ENCODE data around the gene MPP2.
"Not testable (repeated sequence)": the region's sequence is repeated elsewhere in the genome, so short reads cannot be mapped to it uniquely, and the experiment has no call there.

MPP2 gene, protein sequence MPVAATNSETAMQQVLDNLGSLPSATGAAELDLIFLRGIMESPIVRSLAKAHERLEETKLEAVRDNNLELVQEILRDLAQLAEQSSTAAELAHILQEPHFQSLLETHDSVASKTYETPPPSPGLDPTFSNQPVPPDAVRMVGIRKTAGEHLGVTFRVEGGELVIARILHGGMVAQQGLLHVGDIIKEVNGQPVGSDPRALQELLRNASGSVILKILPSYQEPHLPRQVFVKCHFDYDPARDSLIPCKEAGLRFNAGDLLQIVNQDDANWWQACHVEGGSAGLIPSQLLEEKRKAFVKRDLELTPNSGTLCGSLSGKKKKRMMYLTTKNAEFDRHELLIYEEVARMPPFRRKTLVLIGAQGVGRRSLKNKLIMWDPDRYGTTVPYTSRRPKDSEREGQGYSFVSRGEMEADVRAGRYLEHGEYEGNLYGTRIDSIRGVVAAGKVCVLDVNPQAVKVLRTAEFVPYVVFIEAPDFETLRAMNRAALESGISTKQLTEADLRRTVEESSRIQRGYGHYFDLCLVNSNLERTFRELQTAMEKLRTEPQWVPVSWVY

DNA sequence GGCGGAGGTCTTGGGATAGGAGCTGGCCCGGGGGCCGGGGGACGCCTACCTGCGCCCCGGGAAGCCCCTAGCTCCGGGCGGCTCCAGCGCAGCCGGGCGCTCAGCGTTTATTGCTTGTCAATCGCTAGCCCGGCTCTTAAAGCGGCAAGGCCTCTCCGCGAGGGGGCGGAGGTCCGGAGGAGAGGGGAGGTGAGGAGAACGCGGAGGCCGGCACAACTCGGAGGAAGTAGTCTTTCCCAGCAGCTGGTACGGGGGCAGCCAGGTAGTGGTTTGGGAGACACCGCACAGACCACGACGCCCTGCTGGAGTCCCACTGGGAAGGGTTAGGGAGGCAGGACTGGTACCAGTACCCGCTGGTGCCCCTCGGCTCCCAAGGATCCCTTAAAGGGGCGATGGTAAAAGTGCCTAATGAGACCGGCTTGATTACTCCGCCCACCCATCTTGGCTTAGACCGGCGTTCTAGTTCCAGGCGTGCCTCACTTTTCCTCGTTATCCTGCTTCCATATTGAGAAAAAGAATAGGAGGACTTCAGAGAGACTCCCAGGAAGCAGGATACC, at the start of gene MPP2:
Gene MPP2, minus strand, starts transcription at position 112 of the 557 bp plus-strand sequence. CDS start 3,076 bp downstream, outside the sequence.
- no peak for DNase-seq (ENCODE audit: low read depth in 2 of 2, low spot score in 1 of 2)

DNA sequence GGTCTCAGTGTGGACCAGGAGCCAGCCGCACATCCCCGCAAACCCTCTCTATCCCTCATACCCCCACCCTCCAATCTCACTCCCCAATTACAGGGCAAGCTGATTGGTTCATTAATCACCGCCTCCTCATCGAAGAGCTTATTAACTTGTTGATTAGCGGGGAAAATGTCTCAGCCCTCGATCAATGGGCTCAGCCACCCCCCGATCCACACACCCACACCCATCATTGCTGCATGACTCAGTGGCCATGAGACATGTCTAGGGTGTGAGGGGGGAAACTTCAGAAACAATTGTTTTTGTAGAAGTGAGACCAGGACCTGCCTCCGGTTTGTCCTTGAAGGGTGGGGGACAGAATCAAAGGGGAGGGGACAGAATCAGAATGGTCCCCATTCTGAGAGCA, 48.9 kb upstream of the MPP2 start:
- DNase-seq (ENCODE audit: low read depth in 2 of 2, low spot score in 1 of 2), result no peak

DNA sequence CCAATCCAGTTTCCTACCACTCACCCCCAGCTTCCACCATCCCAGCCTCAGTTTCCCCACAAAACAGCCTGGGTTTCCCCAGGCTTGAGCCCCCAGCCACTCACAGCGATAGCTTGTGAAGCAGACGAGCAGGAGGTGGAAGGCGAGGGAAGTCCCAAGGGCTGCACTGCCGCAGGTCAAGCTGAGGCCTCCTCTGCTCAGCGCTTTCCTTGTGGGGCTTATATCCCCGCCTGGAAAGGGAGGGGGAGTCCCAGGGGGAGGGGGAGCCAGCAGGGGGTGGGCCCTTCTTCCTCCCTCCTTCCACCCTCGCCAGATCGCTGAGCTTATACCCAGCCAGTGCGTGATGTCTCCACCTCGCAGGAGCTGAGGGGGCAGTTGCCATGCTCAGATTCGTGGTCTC, 46.4 kb upstream of the MPP2 start, which contains the start of gene PYY:
Gene PYY, minus strand, starts transcription at position 195 of the 400 bp plus-strand sequence. CDS start 457 bp downstream, outside the sequence.
- no peak for DNase-seq (ENCODE audit: low read depth in 2 of 2, low spot score in 1 of 2)

DNA sequence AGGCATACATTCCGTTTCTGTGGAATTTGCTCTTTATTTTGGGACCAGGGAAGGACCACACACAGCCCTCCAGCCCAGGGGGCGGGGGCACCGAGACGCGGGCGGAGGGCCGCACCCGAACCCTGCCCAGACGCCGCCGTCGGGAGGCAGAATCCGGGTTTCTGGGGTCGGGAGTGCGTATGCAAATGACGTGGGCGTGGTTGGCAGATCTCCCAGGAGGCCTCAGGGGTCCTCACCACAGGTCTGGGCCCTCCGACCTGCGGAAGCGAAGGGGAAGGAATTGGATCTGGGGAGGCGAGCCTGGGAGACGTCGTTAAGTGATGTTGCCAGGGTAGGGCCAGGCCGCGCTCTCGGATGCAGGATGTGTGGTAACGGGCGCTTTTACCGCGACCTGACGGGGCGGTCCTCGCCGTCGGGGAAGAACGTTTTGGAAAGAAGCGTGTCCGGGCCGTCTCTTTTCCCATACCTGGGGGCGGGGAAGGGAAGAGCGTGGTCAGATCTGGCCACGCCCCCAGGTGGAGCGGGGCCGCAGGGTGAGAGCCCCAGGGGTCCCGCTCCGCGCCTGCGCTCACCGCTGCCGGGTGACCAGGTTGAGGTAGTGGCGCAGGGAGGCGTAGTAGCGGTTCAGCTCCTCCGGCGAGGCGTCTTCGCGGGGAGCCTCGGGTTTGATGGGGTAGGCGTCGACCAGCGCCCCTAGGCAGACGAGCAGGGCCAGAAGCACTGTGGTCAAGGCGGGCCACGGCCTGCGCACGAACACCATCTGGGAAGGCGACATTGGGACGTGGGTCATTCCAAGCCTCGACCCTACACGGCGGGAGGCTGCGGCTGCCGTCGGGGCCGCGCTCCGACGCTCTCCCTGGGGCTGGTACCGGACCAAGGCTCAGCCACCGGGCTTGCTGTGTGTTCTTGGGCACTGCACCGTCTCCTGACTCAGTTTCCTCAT, 45.7 kb upstream of the MPP2 start:
- no peak for DNase-seq (ENCODE audit: low read depth in 2 of 2, low spot score in 1 of 2)

DNA sequence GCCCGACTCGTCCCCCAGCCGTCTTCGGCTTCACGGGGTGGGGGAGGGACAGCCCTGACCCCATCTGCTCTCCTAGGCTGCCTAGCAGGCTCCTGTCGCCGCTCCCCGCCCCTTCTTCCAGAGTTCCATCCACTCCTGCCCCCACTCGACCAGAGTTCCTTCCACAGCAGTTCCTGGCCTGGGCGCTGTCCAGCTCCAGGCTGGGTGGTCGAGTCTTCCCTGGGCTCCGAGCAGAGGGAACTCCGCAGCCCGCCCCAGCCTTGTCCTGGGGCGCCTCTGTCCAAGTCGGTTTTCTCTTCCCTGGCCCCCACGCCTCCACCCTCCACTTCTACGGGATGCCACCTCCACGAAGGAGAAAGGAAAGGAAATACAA, 45.0 kb upstream of the MPP2 start:
- no peak for DNase-seq (ENCODE audit: low read depth in 2 of 2, low spot score in 1 of 2)

DNA sequence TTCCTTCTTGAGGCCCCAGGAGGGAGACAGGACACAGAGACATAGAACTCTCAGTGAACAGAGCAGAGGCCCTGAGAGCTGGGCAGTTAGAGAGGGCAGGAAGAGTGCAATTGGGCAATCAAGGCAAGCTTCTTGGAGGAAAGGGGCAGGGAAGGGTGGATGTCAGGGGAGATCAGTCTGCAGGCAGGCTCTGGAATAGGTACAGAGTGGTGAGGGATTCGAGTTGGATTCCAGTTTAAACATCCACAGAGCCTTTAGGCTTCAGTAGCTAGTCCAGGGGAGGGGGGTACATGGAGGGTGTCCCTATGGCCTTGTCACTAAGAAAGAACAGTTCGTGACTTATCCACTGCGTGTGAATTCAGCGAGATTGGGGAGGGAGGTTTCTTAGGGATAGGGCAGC, 44.4 kb upstream of the MPP2 start:
- DNase-seq (ENCODE audit: low read depth in 2 of 2, low spot score in 1 of 2), result no peak

DNA sequence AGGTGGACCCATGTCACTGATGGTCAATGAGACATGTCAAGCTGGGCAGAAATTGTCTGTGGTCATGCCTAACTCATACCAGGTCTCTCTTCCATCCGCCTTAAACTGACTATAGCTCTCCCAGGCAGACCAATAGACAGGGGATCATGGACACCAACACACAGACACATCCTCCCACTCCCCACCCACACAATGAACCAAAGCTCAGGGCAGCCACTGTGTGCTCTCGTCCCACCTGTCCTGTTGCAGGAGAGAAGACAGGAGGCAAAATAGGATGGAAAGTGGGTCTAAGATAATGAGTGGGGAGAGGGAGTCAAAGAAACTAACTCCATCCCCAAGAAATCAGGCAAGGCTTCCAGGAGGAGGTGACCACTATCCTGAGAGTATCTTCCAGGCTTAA, 43.2 kb upstream of the MPP2 start:
- DNase-seq (ENCODE audit: low read depth in 2 of 2, low spot score in 1 of 2), result no peak

DNA sequence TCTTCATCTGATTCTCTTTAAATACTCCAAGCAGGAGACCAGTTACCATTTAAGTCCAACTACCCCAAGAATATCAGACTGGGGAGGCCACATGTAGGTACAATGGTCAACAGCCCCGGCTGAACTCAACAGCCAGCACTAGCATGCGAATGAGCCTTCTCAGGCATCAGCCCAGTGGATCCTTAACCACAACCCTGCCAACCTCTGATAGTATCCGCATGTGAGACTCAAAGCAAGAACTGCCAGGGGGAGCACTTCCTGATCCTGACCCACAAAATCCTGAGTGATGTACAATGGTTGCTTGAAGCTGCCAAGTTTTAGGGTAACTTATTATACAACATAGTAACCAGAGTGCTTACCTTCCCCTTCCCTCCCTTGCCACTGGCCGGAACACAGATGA, 42.4 kb upstream of the MPP2 start:
- DNase-seq (ENCODE audit: low read depth in 2 of 2, low spot score in 1 of 2), result no peak

DNA sequence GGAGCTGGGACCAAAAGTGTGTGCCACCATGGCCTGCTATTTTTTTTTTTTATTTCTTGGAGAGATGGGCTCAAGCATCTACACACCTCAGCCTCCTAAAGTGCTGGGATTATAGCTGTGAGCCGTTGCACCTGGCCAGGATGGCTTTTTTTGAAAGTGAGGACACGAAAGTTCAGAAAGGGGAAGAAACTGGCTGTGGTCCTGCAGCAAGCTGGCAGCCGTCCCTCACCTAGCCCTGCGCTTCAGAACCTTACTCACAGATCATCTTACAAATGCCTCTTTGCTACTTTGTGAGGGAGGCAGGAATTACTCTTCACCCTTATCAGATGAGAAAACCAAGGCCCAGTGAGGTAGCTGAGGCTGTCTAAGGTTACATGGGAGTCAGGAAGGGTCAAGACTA, 39.4 kb upstream of the MPP2 start:
- no peak for DNase-seq (ENCODE audit: low read depth in 2 of 2, low spot score in 1 of 2)

DNA sequence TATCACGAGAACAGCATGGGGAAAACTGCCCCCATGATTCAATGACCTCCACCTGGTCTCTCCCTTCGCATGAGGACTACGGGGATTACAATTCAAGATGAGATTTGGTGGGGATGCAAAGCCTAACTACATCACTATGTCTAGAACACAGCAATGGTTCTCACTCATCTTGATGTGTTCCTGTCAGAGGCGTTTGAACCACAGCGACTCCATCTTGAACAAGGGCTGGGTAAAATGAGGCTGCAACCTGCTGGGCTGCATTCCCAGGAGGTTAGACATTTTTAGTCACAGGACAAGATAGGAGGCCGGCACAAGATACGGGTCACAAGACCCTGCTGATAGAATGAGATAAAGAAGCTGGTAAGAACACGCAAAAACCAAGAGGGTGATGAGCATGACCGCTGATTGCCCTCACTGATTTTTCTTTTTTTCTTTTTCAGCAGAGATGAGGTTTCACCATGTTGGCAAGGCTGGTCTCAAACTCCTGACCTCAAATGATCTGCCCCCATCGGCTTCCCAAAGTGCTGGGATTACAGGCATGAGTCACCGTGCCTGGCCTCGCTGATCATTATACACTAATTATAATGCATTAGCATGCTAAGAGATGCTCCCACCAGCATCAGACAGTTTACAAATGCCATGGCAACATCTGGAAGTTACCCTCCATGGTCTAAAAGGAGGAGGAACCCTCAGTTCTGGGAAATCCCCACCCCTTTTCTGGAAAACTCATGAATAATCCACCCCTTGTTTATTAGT, 37.9 kb upstream of the MPP2 start:
- DNase-seq (ENCODE audit: low read depth in 2 of 2, low spot score in 1 of 2), result no peak

DNA sequence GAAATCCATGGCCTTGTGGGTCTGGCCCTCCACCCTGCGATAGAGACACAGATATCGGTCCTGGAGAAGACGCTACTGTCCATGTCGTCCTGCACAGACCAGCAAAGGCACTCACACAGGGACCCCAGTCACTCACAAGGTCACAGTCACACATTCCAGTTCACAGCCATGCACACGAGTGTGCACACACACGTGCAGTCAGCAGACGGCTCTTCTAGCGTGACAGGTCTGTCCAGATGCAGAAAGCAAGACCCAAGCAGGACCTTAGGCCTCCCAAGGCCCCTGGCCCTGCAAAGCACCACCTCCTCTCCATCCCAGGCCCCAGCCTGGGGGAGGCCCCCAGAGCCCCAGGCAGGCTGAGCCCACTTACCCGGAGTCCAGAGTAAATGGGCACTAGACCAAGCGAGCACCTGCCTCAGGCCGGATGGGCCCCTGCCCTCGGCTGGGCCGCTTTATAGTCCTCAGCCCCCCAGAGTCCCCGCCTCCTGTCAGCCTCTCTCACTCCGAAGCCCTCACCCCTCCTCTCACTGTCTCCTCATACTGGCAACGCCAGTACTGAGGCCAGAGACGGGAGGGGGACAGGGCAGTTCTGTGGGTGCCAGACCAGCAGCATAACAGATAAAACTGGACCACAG, 34.8 kb upstream of the MPP2 start, which contains the start of gene PPY:
Gene PPY, minus strand, starts transcription at position 426 of the 635 bp plus-strand sequence. CDS start 822 bp downstream, outside the sequence.
- DNase-seq (ENCODE audit: low read depth in 2 of 2, low spot score in 1 of 2), result no peak

DNA sequence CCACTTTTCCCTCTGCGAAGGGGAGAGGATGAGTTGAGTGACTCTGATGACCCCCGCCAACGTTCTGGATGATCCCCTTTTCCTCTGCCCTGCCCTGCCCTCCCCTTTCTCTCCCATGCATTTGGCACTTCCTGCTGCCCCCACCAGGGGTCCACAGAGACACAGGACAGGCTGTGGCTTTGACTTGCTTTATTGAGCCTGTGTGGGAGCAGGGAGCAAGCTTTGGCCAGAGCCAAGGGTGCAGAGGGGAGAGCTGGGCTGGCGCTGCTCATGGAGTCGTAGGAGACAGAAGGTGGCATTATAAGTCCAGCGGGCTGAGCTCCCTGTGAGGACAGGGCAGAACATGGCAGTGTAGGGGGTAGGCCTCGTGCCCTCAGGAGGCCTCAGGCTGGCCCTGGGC, 33.3 kb upstream of the MPP2 start:
- no peak for DNase-seq (ENCODE audit: low read depth in 2 of 2, low spot score in 1 of 2)

DNA sequence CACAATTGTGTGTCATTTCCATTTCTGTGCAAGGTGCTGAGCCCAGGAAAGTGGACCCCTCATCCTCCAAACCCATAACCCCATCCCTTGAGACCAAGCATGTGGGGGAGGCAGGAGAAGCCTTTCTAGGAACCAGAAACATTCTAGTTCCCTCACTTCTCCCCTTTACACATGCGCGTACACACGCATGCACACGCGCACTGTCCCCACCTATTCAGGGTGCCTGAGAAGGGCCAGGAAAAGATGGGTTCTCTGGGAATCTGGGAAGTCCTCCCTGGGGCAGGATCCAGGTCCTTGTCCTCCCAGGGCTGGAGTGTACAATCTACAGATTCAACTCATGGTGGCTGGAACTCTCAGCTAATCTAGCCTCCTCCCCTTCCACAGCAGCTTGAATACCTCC, 32.5 kb upstream of the MPP2 start:
- DNase-seq (ENCODE audit: low read depth in 2 of 2, low spot score in 1 of 2), result no peak

DNA sequence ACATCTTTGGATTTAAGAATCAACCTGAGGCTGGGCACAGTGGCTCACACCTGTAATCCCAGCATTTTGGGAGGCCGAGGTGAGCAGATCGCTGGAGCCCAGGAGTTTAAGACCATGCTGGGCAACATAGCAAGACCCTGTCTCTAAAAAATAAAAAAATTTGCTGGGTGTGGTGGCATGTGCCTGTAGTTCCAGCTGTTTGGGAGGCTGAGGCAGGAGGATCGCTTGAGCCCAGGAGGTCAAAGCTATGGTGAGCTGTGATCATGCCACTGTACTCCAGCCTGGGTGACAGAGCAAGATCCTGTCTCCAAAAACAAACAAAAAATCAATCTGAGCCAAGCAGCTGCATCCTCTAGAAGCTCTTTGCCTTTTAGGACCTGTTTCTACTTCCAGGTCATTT, 32.1 kb upstream of the MPP2 start:
- not testable (repeated sequence) for DNase-seq (ENCODE audit: low read depth in 2 of 2, low spot score in 1 of 2)

DNA sequence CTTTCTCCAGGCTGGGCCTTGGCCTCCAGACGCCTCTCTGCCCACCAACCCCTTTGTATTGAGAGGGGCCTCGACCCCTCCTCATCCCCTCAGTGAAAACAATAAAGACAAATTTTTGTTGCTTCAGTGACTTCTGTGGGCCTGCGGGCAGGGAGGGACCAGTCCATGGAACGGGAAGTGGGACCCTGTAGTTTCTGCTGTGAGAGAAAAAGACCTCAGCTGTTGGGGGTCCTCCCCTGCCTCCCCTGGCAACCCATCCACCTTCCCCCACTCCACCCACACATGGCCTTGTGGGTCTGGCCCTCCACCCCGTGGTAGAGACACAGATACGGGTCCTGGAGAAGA, 31.5 kb upstream of the MPP2 start:
- DNase-seq (ENCODE audit: low read depth in 2 of 2, low spot score in 1 of 2), result no peak

DNA sequence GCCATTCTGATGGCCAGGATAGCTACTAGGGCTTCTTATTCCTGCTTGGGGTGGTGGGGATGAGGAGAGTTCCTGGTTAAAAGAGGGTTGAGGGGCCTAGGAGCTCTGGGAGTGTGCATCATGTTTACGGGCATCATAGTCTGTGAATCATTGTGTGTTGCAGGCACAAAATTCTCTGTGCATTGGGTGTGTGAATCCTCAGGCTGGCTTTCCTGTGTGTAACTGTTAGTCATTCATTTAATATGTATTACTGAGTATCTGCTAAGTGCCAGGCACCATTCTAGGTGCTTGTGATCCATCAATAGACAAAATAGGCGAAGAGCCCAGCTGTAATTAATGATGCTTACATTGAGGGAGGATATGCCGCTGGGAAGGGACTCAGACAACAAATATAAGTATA, 29.1 kb upstream of the MPP2 start:
- DNase-seq (ENCODE audit: low read depth in 2 of 2, low spot score in 1 of 2), result no peak

DNA sequence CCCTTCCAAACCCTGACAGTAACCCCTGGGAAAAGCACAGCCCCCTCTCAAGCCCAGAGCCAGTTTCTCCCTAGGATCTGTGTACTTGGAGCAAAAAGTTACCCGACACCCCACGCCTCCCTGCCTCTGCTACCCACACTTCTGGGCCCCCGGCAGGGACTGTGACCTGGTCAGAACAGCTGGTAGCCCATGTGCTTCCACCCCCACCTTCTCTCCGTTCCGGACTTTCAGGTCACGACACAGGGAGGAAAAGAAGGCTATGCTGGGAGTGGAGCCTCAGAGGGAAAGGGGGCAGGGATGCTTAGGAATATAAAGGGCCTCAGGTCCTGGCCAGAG, 28.6 kb upstream of the MPP2 start:
- DNase-seq (ENCODE audit: low read depth in 2 of 2, low spot score in 1 of 2), result no peak

DNA sequence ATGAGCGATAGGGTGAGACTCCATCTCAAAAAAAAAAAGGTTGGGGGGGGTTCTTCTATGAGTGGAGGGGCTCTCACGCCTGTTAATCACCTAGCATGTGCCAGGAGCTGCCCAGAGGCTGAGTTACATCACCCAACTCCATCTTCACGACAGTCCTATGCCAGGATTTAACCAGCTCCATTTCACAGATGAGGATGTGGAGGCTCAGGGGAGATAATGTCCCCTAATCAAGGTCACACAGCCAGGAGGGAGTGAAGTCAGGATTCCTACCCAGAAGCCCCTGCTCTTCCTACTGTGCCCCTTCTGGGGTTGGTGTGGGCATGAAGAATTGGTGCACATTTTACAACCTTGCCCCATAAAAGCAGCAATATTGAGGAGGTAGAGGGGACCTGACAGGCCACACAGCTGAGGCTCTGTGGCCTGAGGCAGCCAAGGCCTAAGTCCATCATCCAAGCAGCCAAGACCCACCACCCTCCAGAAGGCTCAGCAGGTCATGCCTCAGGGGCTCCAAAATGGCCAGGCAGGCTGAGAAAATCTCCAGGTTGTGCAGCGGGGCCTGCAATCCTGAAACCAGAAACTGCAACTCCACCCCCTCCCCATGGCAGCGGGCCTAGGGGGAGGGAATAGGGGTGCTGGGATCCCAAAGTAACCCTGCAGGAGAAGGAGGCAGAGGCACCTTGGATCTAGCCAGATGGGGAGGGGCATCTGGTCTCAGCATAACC, 28.0 kb upstream of the MPP2 start:
- no peak for DNase-seq (ENCODE audit: low read depth in 2 of 2, low spot score in 1 of 2)

DNA sequence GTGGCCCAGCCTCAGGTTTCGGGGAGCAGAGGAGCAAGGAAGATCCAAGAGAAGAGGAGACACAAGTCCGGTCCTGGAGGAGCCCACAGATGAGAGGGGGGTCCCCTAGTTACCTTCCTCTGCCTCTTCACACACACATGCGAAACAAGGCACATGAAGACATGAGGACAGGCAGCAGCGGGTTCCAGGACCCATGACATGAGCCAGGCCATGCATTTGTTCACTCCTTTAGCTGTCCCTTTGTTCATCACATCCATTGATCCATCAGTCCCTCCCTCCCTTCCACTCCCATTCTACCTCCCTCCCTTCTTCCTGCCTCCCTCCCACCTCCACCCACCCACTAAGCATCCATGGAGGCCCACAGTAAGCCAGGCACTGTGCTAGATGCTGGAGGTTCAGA, 25.6 kb upstream of the MPP2 start:
- no peak for DNase-seq (ENCODE audit: low read depth in 2 of 2, low spot score in 1 of 2)

DNA sequence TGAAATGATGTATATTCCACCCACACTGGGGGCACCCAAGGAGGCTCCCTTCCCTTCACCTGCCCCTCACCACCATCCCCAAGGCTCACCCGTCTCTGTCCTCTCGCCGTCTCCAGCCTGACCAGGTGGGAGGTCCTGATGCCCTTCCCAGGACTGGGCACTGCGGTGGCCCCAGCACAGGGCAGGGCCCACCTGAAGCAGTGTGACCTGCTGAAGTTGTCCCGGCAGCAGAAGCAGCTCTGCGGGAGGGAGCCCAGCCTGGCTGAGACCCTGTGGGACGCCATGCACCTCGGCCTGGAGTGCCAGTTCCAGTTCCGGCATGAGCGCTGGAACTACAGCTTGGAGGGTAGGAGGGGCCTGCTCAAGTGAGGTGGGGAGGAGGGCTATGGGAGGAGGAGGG, 25.0 kb upstream of the MPP2 start:
- no peak for DNase-seq (ENCODE audit: low read depth in 2 of 2, low spot score in 1 of 2)

Data from stimulated activated CD8-positive, alpha-beta memory T cell treated with anti-CD3 and anti-CD28 coated beads, Interleukin-4, amount 100 ng/mL, for 4 hours (primary cell).